T1000 (cell line): ENCODE measurements around the gene TMLHE.
"Not testable (repeated sequence)": the region's sequence is repeated elsewhere in the genome, so short reads cannot be mapped to it uniquely, and the experiment has no call there.

Experiments
- DNase-seq: peaks from one replicate; lab custom pipeline; 2025; ENCODE audit warnings: mixed read lengths; lab: John Stamatoyannopoulos, UW

TMLHE gene

GRCh38 chrX:155491421-155491820 lies 121.3 kb downstream of the TMLHE start:
- DNase-seq: not testable (repeated sequence)

GRCh38 chrX:155477136-155477535 lies 135.6 kb downstream of the TMLHE start:
- DNase-seq: not testable (repeated sequence)

- not testable (repeated sequence) for DNase-seq
Observed at GRCh38 chrX:155466269-155466938, 146.3 kb downstream of the TMLHE start.

GRCh38 chrX:155460501-155460900 lies 152.3 kb downstream of the TMLHE start:
- not testable (repeated sequence) for DNase-seq

- not testable (repeated sequence) for DNase-seq
Observed at GRCh38 chrX:155458471-155458870, 154.3 kb downstream of the TMLHE start, which contains the start of gene F8A3. Gene F8A3 (minus strand): TSS chrX:155458620. CDS start chrX:155458600, 20 bp downstream.

- not testable (repeated sequence) for DNase-seq
Observed at GRCh38 chrX:155457761-155458447, 154.8 kb downstream of the TMLHE start.

- no peak for DNase-seq
Observed at GRCh38 chrX:155441097-155441496, 171.7 kb downstream of the TMLHE start.
